ENCODE data around the gene CNTN1.

Gene CNTN1

DNA sequence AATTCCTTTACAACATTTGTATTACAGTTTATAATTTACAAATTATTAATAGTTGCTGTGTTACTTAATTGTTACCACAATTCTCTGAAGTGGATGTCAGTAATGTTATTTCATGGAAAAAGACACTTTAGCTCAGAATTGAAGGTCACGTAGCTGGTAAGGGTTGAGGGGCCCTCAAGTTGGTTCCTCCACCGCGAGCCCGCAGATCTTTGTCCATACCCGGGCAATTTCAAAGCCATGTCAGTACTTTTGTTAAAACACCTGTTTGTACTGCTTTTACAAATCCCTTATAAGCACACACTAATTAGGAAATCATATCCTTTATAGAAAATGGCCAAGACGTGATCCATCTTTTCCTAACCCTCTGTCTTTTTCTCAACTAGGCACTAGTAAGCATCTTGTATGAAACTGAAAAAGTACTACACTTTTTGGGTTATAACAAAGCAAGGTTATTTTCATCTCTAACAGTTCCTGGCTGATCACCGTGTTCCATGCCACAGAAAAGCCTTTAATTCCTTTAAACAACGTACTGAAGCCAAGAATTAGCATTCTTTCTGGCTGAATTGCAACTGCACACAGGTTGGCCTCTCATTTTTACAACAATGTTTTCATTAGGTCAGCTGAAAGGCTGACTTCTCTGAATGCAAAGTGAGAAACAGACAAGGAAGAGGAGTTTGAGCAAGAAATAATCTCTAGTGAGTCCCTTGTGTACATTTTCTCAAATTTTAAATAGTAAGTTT, 76.1 kb downstream of the CNTN1 start:
- TF ChIP-seq, protein P1, sequence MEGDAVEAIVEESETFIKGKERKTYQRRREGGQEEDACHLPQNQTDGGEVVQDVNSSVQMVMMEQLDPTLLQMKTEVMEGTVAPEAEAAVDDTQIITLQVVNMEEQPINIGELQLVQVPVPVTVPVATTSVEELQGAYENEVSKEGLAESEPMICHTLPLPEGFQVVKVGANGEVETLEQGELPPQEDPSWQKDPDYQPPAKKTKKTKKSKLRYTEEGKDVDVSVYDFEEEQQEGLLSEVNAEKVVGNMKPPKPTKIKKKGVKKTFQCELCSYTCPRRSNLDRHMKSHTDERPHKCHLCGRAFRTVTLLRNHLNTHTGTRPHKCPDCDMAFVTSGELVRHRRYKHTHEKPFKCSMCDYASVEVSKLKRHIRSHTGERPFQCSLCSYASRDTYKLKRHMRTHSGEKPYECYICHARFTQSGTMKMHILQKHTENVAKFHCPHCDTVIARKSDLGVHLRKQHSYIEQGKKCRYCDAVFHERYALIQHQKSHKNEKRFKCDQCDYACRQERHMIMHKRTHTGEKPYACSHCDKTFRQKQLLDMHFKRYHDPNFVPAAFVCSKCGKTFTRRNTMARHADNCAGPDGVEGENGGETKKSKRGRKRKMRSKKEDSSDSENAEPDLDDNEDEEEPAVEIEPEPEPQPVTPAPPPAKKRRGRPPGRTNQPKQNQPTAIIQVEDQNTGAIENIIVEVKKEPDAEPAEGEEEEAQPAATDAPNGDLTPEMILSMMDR (IDR thresholded peaks at IDR 0.05; ENCODE audit: insufficient read depth, missing control alignments), result no peak

DNA sequence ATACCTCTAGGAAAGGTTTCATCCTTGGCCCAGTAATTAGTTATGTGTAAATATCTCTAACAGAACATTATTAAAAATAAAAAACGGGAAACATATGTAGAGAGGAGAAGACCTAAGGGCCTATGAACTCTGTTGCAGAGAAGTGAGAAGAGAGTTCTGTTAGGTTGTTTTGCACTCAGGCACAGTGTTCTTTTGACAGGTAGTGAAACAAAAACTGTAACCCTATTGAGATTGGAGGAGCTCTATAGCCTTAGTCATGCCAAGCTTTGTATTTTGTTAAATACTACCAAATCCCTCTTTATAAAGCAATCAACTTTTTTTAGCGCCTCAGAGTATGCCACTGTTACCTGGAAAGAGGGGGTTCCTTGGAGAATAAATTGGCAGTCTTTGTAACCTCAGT, 77.6 kb downstream of the CNTN1 start:
- FAIRE-seq (no peak), DNase-seq (ENCODE audit: insufficient read length, low spot score) (no peak)
- TF ChIP-seq, protein P1 (IDR thresholded peaks at IDR 0.05; ENCODE audit: insufficient read depth, missing control alignments), result no peak

More for the DNA sequence above, 76.1 kb downstream of the CNTN1 start:
- DNase-seq (ENCODE audit: insufficient read length, low spot score) (no peak), FAIRE-seq (peak; percentile 16)

DNA sequence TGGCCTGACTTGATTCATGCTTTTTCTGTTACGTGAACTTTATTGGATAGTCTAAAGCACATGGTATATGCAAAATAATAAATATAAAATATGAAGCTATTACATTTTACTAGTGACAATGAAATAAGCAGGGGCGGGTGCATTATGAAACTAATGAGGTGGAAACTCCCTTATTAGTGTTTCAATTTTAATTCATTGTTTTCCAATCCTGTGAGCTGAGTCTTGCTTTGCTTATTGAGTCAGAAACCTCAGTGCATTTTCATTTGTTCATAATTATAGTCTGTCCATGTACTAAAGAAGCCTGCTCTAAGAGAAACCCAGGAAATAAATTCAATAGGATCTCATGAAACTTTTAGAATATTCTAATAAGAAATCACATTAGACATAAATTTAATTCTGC, 78.5 kb downstream of the CNTN1 start:
- TF ChIP-seq, protein P1 (IDR thresholded peaks at IDR 0.05; ENCODE audit: insufficient read depth, missing control alignments), result no peak
- DNase-seq (ENCODE audit: insufficient read length, low spot score) (no peak), FAIRE-seq (no peak)

DNA sequence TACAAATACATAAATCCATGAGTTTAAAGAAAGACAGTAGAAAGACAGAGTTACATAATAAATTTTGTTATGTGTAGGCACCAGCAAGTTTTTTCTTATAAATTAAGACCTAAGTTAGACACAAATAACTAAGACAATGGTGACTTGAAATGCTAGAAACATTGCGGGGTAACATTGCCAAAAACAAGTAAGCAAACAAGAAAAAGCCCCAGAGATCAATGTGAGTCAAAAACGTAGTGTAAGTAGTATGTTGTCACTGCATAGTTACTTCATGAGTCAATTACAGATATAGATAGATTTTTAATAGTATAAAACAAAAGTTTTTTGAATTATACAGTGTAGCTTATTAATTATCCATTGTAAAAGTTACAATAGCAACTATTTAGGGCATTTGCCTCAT, 83.4 kb downstream of the CNTN1 start:
- DNase-seq (ENCODE audit: insufficient read length, low spot score) (no peak), FAIRE-seq (no peak)

DNA sequence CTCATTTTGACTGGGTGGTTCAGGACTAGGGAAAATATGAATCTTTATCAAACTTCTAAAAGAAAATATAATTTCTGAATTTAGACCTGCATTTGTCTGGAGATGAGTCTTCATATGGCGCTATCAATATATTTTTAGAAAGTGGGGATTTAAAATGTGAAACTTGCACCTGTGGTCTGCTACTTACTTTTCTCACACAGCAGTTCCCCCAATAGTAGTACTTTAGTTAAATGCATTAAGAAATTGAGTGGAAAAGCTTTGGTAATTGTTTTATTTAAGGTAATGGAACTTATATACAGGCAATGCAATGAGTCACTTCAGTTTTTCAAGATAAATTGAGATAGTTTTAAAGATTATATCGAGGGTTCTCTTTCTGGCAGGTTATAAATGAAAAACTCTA, 91.9 kb downstream of the CNTN1 start:
- FAIRE-seq (no peak), DNase-seq (ENCODE audit: insufficient read length, low spot score) (no peak)
- TF ChIP-seq, protein P1 (IDR thresholded peaks at IDR 0.05; ENCODE audit: insufficient read depth, missing control alignments), result no peak

More for the DNA sequence above, 83.4 kb downstream of the CNTN1 start:
- TF ChIP-seq, protein P1 (IDR thresholded peaks at IDR 0.05; ENCODE audit: insufficient read depth, missing control alignments), result no peak

DNA sequence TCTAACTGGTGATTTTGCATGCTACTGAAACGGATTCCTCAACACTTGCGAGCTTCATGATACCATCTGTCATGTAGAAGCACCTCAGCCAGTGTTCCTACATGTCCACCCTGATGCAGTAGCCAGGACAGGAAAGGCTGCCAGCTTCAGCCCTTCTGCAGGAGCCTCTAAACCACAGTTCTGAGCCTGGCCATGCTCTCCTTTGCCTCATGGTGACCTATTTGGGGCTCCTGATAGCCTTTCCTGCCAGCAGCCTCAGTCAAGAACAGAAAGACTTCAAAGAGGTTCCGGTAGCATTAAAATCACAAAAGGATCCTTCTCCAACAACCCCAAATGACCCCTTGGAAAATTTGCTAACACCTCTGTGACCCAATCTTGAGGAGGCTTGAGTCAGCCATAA, 96.0 kb downstream of the CNTN1 start:
- TF ChIP-seq, protein P1 (IDR thresholded peaks at IDR 0.05; ENCODE audit: insufficient read depth, missing control alignments), result no peak
- DNase-seq (ENCODE audit: insufficient read length, low spot score) (no peak), FAIRE-seq (no peak)

DNA sequence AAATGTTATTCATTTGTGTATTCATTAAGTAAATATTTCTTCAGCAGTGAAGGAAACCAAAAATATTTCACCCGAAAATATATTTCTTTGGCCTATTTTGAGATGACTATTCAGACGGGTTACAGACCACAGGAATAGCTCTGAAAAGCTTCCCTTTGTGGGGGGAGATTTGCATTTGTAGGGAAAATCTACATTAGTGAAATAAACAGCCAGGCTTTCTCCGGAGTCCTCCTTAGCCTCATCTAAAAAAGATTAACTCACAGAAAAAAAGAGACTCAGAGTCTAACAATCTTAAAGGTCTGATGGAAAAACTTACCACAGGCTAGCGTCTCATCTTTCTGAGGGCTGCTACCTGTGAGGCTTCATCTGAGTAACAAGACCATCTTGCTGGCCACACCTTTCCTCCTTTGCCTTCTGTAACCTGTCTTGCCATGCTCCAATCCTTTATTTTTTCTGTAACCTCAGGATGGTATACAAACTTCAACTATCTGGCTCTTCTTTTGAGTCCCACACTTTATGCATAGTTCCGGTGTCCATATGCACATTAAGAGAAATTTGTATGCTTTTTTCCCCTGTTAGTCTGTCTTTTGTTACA, 100.7 kb downstream of the CNTN1 start:
- FAIRE-seq, result no peak
- no peak for DNase-seq (ENCODE audit: insufficient read length, low spot score)
- TF ChIP-seq, protein P1 (IDR thresholded peaks at IDR 0.05; ENCODE audit: insufficient read depth, missing control alignments), result no peak

Measured in D721Med (cell line).